22Rv1 (cell line): ENCODE results near the gene DCST2.

ENCODE experiments used
- CTCF ChIP-seq: fragments of 450-650 bp; IDR thresholded peaks from 2 replicates; pipeline ENCODE4 v1.5.1; 2017; ENCODE audit warnings: mild to moderate bottlenecking
- ZFX ChIP-seq: fragments of 450-650 bp; IDR thresholded peaks from 2 replicates; pipeline ENCODE4 v1.6.1; 2017; ENCODE audit warnings: antibody characterized with exemption, borderline replicate concordance

DNA sequence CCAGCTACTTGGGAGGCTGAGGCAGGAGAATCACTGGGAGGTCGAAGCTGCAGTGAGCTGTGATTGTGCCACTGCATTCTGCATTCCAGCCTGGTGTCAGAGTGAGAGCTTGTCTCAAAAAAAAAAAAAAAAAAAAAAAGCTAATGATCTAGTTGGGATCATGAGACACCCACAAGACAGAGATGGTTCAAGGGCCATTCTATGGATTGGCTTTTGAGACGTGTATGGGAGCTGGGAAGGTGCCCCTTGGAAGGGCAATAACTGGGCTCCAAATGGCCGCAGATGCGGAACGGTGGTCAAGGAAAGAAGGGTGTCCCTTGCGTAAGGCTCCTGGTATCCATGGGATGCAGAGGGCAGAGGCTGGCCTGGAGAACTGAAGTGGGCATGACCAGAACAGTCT, 10.8 kb upstream of the DCST2 start:
- TF ChIP-seq CTCF (no peak), ZFX (no peak)
